PC-9 (cell line): Measurements from ENCODE around the gene NLRX1. TPM values are rescaled to one million over a fixed set of nuclear protein-coding genes. Genes with fewer than 3 reads are reported as not detected.

Experiments used
- BruUV-seq: library from RNA; stranded (reverse); fragments of 400-500 nt; replicated peaks from 2 replicates; lab custom pipeline; 2021; lab: Mats Ljungman, UMichigan
- CTCF ChIA-PET: fragments of 300-600 bp; sonication (Branson Sonifier 250); formaldehyde crosslinking; loops from one replicate; lab custom pipeline; 2022; ENCODE audit warnings: antibody characterized with exemption; lab: Charles Lee
- POLR2A ChIA-PET: fragments of 300-600 bp; sonication (Branson Sonifier 250); formaldehyde crosslinking; loops from one replicate; lab custom pipeline; 2022; ENCODE audit warnings: antibody characterized with exemption; ENCODE audit not compliant: unreplicated experiment; lab: Charles Lee
- DNase-seq, 2 experiments: peaks; one replicate each; pipeline versions ENCODE4 v3.0.0 to v3.0.0-alpha.2; 2015 to 2022; ENCODE audit warnings: mixed read lengths in 1 of 2
- H2AFZ ChIP-seq: fragments of 200-600 bp; sonication (generic); 2 replicates; pipeline ENCODE4 v1.8.1; 2017; ENCODE audit warnings: antibody characterized with exemption
- H3F3A ChIP-seq: fragments of 200-600 bp; sonication (generic); 2 replicates; pipeline ENCODE4 v1.8.1; 2017; ENCODE audit warnings: antibody characterized with exemption, mild to moderate bottlenecking, low read depth; ENCODE audit not compliant: insufficient read depth
- H3K27ac ChIP-seq: fragments of 200-600 bp; sonication (generic); 2 replicates; pipeline ENCODE4 v1.6.1; 2016; ENCODE audit warnings: mixed run types
- H3K27me3 ChIP-seq: fragments of 200-600 bp; sonication (generic); 2 replicates; pipeline ENCODE4 v1.6.1; 2016; ENCODE audit warnings: low read depth, mixed run types; ENCODE audit not compliant: insufficient read depth
- H3K36me3 ChIP-seq: fragments of 200-600 bp; sonication (generic); 2 replicates; pipeline ENCODE4 v1.6.1; 2016; ENCODE audit warnings: low read depth, mixed run types
- H3K4me1 ChIP-seq: fragments of 200-600 bp; sonication (generic); replicated peaks from 2 replicates; pipeline ENCODE4 v1.6.1; 2016; ENCODE audit warnings: mixed run types; ENCODE audit not compliant: insufficient read depth
- H3K4me2 ChIP-seq: fragments of 200-600 bp; sonication (generic); 2 replicates; pipeline ENCODE4 v1.6.1; 2017; ENCODE audit warnings: mixed run types
- H3K4me3 ChIP-seq: fragments of 200-600 bp; sonication (generic); 2 replicates; pipeline ENCODE4 v1.6.1; 2016; ENCODE audit warnings: mixed run types
- H3K79me2 ChIP-seq: fragments of 200-600 bp; sonication (generic); 2 replicates; pipeline ENCODE4 v1.6.1; 2017; ENCODE audit warnings: low read depth, mixed run types
- H3K9me2 ChIP-seq: fragments of 200-600 bp; sonication (generic); 2 replicates; pipeline ENCODE4 v1.8.1; 2017; ENCODE audit warnings: mild to moderate bottlenecking; ENCODE audit not compliant: insufficient read depth
- H3K9me3 ChIP-seq: fragments of 200-600 bp; sonication (generic); 2 replicates; pipeline ENCODE4 v1.8.1; 2016; ENCODE audit warnings: low read depth; ENCODE audit not compliant: insufficient read depth
- H4K20me1 ChIP-seq: fragments of 200-600 bp; sonication (generic); 2 replicates; pipeline ENCODE4 v1.8.1; 2017; ENCODE audit not compliant: insufficient read depth
- EZH2 ChIP-seq: fragments of 200-600 bp; sonication (generic); IDR thresholded peaks from 2 replicates; pipeline ENCODE4 v1.8.0; 2017; ENCODE audit warnings: antibody characterized with exemption, low read depth
- intact Hi-C: fragments of 100-400 bp; cut with micrococcal nuclease; formaldehyde crosslinking; loops from one replicate; pipeline ENCODE4 v1.10.0; 2022; ENCODE audit not compliant: unreplicated experiment
- total RNA-seq: library from RNA; stranded (reverse); gene quantifications from 2 replicates; pipeline ENCODE4 v1.2.3, GENCODE V29; 2021
- TF ChIP-seq, protein P1 (sequence below): fragments of 200-600 bp; sonication (generic); conservative IDR thresholded peaks from 2 replicates; pipeline ENCODE4 v1.6.1; 2017; ENCODE audit warnings: mixed run types, antibody characterized with exemption, mild to moderate bottlenecking, moderate library complexity

NLRX1 gene
- total RNA-seq, 1 experiment from 2014 or later: 18.4 TPM

GRCh38 chr11:119187123-119187892, 18.8 kb downstream of the NLRX1 start:
- H3K4me1 ChIP-seq: peaks cover 42% of the 10 kb centered on the region
- H3K36me3 ChIP-seq: no peaks in the 10 kb centered on the region
- H3K9me3 ChIP-seq: no peaks in the 10 kb centered on the region; the same call in 1 of the 2 replicates
- H3F3A ChIP-seq: peaks cover 10% of the 10 kb centered on the region; the same call in 1 of the 2 replicates
- ChIA-PET CTCF (no interaction called here), POLR2A (no interaction called here)
- BruUV-seq: no TSS peak
- no peak overlapping the region for H2AFZ ChIP-seq
- no peaks in the 10 kb centered on the region for H3K27me3 ChIP-seq
- TF ChIP-seq, protein P1, sequence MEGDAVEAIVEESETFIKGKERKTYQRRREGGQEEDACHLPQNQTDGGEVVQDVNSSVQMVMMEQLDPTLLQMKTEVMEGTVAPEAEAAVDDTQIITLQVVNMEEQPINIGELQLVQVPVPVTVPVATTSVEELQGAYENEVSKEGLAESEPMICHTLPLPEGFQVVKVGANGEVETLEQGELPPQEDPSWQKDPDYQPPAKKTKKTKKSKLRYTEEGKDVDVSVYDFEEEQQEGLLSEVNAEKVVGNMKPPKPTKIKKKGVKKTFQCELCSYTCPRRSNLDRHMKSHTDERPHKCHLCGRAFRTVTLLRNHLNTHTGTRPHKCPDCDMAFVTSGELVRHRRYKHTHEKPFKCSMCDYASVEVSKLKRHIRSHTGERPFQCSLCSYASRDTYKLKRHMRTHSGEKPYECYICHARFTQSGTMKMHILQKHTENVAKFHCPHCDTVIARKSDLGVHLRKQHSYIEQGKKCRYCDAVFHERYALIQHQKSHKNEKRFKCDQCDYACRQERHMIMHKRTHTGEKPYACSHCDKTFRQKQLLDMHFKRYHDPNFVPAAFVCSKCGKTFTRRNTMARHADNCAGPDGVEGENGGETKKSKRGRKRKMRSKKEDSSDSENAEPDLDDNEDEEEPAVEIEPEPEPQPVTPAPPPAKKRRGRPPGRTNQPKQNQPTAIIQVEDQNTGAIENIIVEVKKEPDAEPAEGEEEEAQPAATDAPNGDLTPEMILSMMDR: no peak
- no peak for TF ChIP-seq EZH2
- no peak for DNase-seq
- intact Hi-C loops: no loop called here
- no peak overlapping the region for H3K27ac ChIP-seq
- H3K9me2 ChIP-seq: no peaks in the 10 kb centered on the region
- no peak overlapping the region for H3K4me3 ChIP-seq
- no peaks in the 10 kb centered on the region for H4K20me1 ChIP-seq
- H3K4me2 ChIP-seq: no peak overlapping the region
- no peaks in the 10 kb centered on the region for H3K79me2 ChIP-seq

DNA sequence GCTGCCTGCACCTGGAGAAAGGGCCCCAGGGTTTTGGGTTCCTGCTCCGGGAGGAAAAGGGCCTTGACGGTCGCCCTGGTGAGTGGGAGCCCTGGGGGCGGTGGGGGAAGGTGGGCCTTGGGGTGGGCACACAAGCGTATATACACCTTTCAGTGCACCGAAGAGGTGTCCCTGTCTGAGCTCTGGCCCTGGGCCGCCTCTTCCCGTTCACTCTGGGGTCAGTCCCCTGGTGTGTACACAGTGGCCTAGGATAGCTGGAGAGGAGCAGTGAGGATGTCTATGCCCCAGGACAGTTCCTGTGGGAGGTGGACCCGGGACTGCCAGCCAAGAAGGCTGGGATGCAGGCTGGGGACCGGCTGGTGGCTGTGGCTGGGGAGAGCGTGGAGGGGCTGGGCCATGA, 19.5 kb downstream of the NLRX1 start:
- no peaks in the 10 kb centered on the region for H4K20me1 ChIP-seq
- ChIA-PET CTCF (interaction anchor here (0.5 kb wide), 1 partner anchor 18 kb away, joined by 3 read pairs; no protein-coding TSS in a partner anchor), POLR2A (no interaction called here)
- H3K4me3 ChIP-seq: no peak overlapping the region
- H3K79me2 ChIP-seq: no peaks in the 10 kb centered on the region
- no peaks in the 10 kb centered on the region for H3K9me2 ChIP-seq
- no TSS peak for BruUV-seq
- peaks cover 44% of the 10 kb centered on the region for H3K4me1 ChIP-seq
- intact Hi-C loops: no loop called here
- H3K27me3 ChIP-seq: no peaks in the 10 kb centered on the region
- H3K9me3 ChIP-seq: no peaks in the 10 kb centered on the region; the same call in 1 of the 2 replicates
- peaks cover 10% of the 10 kb centered on the region; the same call in 1 of the 2 replicates for H3F3A ChIP-seq
- no peak overlapping the region for H3K4me2 ChIP-seq
- no peak overlapping the region for H3K27ac ChIP-seq
- TF ChIP-seq, protein P1: no peak
- no peak for TF ChIP-seq EZH2
- no peaks in the 10 kb centered on the region for H3K36me3 ChIP-seq
- no peak for DNase-seq
- no peak overlapping the region for H2AFZ ChIP-seq

DNA sequence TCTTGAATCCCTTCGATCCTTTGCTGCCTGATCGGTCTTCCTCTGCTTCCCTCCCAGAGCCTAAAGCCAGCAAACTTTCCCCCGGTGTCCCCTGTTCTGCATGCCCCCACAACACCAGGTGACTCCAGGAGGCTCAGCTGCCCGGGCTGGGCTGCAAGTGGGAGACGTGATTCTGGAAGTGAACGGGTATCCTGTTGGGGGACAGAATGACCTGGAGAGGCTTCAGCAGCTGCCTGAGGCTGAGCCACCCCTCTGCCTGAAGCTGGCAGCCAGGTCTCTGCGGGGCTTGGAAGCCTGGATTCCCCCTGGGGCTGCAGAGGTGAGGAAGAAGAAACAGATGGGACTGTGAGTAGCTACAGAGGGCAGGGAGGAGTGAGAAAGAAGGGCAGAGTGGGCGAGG, 20.4 kb downstream of the NLRX1 start:
- H3K9me2 ChIP-seq: no peaks in the 10 kb centered on the region
- ChIA-PET CTCF (no interaction called here), POLR2A (no interaction called here)
- H3K9me3 ChIP-seq: no peaks in the 10 kb centered on the region; the same call in 1 of the 2 replicates
- peaks cover 44% of the 10 kb centered on the region for H3K4me1 ChIP-seq
- TF ChIP-seq, protein P1: no peak
- no peak for TF ChIP-seq EZH2
- H3K79me2 ChIP-seq: no peaks in the 10 kb centered on the region
- H4K20me1 ChIP-seq: no peaks in the 10 kb centered on the region
- no peak overlapping the region for H2AFZ ChIP-seq
- H3K27ac ChIP-seq: no peak overlapping the region
- no peak for DNase-seq
- intact Hi-C loops: no loop called here
- no peaks in the 10 kb centered on the region for H3K27me3 ChIP-seq
- H3K4me3 ChIP-seq: no peak overlapping the region
- BruUV-seq: no TSS peak
- H3K36me3 ChIP-seq: no peaks in the 10 kb centered on the region
- peak overlapping the region; percentile 22 for H3K4me2 ChIP-seq
- peaks cover 10% of the 10 kb centered on the region; the same call in 1 of the 2 replicates for H3F3A ChIP-seq
